ENCODE results near the gene URI1.

DNA sequence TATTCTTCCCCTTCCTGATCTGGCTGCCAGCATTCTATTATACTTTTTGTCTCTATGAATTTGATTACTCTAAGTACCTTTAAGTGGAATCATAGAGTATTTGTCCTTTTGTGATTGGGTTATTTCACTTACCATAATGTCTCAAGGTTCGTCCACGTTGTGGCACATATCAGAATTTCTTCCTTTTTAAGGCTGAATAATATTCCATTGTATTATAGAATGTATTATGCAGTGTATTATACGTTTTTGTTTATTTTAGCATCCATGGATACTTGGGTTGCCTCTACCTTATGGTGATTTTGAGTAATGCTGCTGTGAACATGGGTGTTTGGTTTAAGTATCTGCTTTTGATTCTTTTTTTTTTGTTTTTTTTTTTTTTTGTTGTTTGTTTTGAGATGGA, 19.3 kb downstream of the URI1 start:
- TF ChIP-seq, protein P1, sequence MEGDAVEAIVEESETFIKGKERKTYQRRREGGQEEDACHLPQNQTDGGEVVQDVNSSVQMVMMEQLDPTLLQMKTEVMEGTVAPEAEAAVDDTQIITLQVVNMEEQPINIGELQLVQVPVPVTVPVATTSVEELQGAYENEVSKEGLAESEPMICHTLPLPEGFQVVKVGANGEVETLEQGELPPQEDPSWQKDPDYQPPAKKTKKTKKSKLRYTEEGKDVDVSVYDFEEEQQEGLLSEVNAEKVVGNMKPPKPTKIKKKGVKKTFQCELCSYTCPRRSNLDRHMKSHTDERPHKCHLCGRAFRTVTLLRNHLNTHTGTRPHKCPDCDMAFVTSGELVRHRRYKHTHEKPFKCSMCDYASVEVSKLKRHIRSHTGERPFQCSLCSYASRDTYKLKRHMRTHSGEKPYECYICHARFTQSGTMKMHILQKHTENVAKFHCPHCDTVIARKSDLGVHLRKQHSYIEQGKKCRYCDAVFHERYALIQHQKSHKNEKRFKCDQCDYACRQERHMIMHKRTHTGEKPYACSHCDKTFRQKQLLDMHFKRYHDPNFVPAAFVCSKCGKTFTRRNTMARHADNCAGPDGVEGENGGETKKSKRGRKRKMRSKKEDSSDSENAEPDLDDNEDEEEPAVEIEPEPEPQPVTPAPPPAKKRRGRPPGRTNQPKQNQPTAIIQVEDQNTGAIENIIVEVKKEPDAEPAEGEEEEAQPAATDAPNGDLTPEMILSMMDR (conservative IDR thresholded peaks at IDR 0.05; ENCODE audit: low read length): no peak
- TF ChIP-seq EZH2phosphoT487 (IDR thresholded peaks at IDR 0.05; ENCODE audit: borderline replicate concordance, low read depth, low read length): no peak
